ENCODE measurements around the gene HSD17B4.
"Not testable (repeated sequence)": the region's sequence is repeated elsewhere in the genome, so short reads cannot be mapped to it uniquely, and the experiment has no call there.

HSD17B4 gene

GRCh38 chr5:119515192-119515591 lies 62.9 kb downstream of the HSD17B4 start:
- TF ChIP-seq CTCF (IDR thresholded peaks at IDR 0.05; ENCODE audit: low read depth, low read length) (no peak), EZH2phosphoT487 (IDR thresholded peaks at IDR 0.05; ENCODE audit: low read depth) (no peak)
- Histone ChIP-seq H3K27me3 (ENCODE audit: low read depth, low read length) (no peaks in the 10 kb centered on the region), H3K4me2 (ENCODE audit: low read length) (no peak overlapping the region), H3K79me2 (ENCODE audit: low read length) (no peaks in the 10 kb centered on the region), H2AFZ (ENCODE audit: low read depth, low read length) (no peak overlapping the region), H3K9ac (ENCODE audit: low read length) (no peak overlapping the region), H4K20me1 (ENCODE audit: insufficient read depth, low read length) (no peaks in the 10 kb centered on the region), H3K27ac (ENCODE audit: low read length) (no peak overlapping the region), H3K36me3 (replicated peaks; ENCODE audit: low read depth, low read length) (peaks cover 24% of the 10 kb centered on the region), H3K4me3 (ENCODE audit: low read length) (no peak overlapping the region), H3K4me1 (ENCODE audit: low read length) (no peaks in the 10 kb centered on the region), H3K9me3 (ENCODE audit: insufficient read depth, low read length) (no peaks in the 10 kb centered on the region)

- not testable (repeated sequence) for H3K79me2 ChIP-seq (ENCODE audit: low read length); H3K36me3 ChIP-seq (replicated peaks; ENCODE audit: low read depth, low read length); H3K27me3 ChIP-seq (ENCODE audit: low read depth, low read length); H3K4me2 ChIP-seq (ENCODE audit: low read length); H3K4me1 ChIP-seq (ENCODE audit: low read length); H2AFZ ChIP-seq (ENCODE audit: low read depth, low read length); H3K27ac ChIP-seq (ENCODE audit: low read length); H3K9me3 ChIP-seq (ENCODE audit: insufficient read depth, low read length); H3K9ac ChIP-seq (ENCODE audit: low read length); H4K20me1 ChIP-seq (ENCODE audit: insufficient read depth, low read length); H3K4me3 ChIP-seq (ENCODE audit: low read length)
Observed at GRCh38 chr5:119517115-119517514, 64.8 kb downstream of the HSD17B4 start.

- TF ChIP-seq CTCF (IDR thresholded peaks at IDR 0.05; ENCODE audit: low read depth, low read length) (no peak), EZH2phosphoT487 (IDR thresholded peaks at IDR 0.05; ENCODE audit: low read depth) (no peak)
- Histone ChIP-seq H3K9me3 (ENCODE audit: insufficient read depth, low read length) (no peaks in the 10 kb centered on the region), H3K9ac (ENCODE audit: low read length) (no peak overlapping the region), H4K20me1 (ENCODE audit: insufficient read depth, low read length) (no peaks in the 10 kb centered on the region), H3K27me3 (ENCODE audit: low read depth, low read length) (no peaks in the 10 kb centered on the region), H3K4me3 (ENCODE audit: low read length) (no peak overlapping the region), H3K4me1 (ENCODE audit: low read length) (no peaks in the 10 kb centered on the region), H3K36me3 (replicated peaks; ENCODE audit: low read depth, low read length) (no peaks in the 10 kb centered on the region), H3K27ac (ENCODE audit: low read length) (no peak overlapping the region), H3K79me2 (ENCODE audit: low read length) (no peaks in the 10 kb centered on the region), H2AFZ (ENCODE audit: low read depth, low read length) (no peak overlapping the region), H3K4me2 (ENCODE audit: low read length) (no peak overlapping the region)
Observed at GRCh38 chr5:119521232-119521631, 68.9 kb downstream of the HSD17B4 start.

- no peaks in the 10 kb centered on the region for H4K20me1 ChIP-seq (ENCODE audit: insufficient read depth, low read length)
- TF ChIP-seq EZH2phosphoT487 (IDR thresholded peaks at IDR 0.05; ENCODE audit: low read depth), result no peak
- TF ChIP-seq CTCF (IDR thresholded peaks at IDR 0.05; ENCODE audit: low read depth, low read length), result no peak
- H3K9me3 ChIP-seq (ENCODE audit: insufficient read depth, low read length), result no peaks in the 10 kb centered on the region
- H3K4me2 ChIP-seq (ENCODE audit: low read length), result no peak overlapping the region
- no peak overlapping the region for H2AFZ ChIP-seq (ENCODE audit: low read depth, low read length)
- H3K4me3 ChIP-seq (ENCODE audit: low read length), result no peak overlapping the region
- no peak overlapping the region for H3K27ac ChIP-seq (ENCODE audit: low read length)
- H3K36me3 ChIP-seq (replicated peaks; ENCODE audit: low read depth, low read length), result no peaks in the 10 kb centered on the region
- no peaks in the 10 kb centered on the region for H3K4me1 ChIP-seq (ENCODE audit: low read length)
- H3K9ac ChIP-seq (ENCODE audit: low read length), result no peak overlapping the region
- no peaks in the 10 kb centered on the region for H3K27me3 ChIP-seq (ENCODE audit: low read depth, low read length)
- H3K79me2 ChIP-seq (ENCODE audit: low read length), result no peaks in the 10 kb centered on the region
Observed at GRCh38 chr5:119522841-119523240, 70.5 kb downstream of the HSD17B4 start.

- H3K79me2 ChIP-seq (ENCODE audit: low read length), result no peaks in the 10 kb centered on the region
- no peak overlapping the region for H2AFZ ChIP-seq (ENCODE audit: low read depth, low read length)
- no peaks in the 10 kb centered on the region for H4K20me1 ChIP-seq (ENCODE audit: insufficient read depth, low read length)
- H3K4me2 ChIP-seq (ENCODE audit: low read length), result no peak overlapping the region
- no peaks in the 10 kb centered on the region for H3K9me3 ChIP-seq (ENCODE audit: insufficient read depth, low read length)
- H3K27me3 ChIP-seq (ENCODE audit: low read depth, low read length), result no peaks in the 10 kb centered on the region
- H3K9ac ChIP-seq (ENCODE audit: low read length), result no peak overlapping the region
- H3K4me1 ChIP-seq (ENCODE audit: low read length), result no peaks in the 10 kb centered on the region
- H3K27ac ChIP-seq (ENCODE audit: low read length), result no peak overlapping the region
- TF ChIP-seq EZH2phosphoT487 (IDR thresholded peaks at IDR 0.05; ENCODE audit: low read depth), result no peak
- TF ChIP-seq CTCF (IDR thresholded peaks at IDR 0.05; ENCODE audit: low read depth, low read length), result no peak
- no peaks in the 10 kb centered on the region for H3K36me3 ChIP-seq (replicated peaks; ENCODE audit: low read depth, low read length)
- H3K4me3 ChIP-seq (ENCODE audit: low read length), result no peak overlapping the region
Observed at GRCh38 chr5:119524485-119524884, 72.2 kb downstream of the HSD17B4 start.
